ENCODE data around the gene PAX6.

GRCh38 chr11:31779374-31779791 is 31.7 kb downstream of the PAX6 start:
- TF ChIP-seq POLR2A (IDR thresholded peaks at IDR 0.05) = no peak
- TF ChIP-seq CTCF (IDR thresholded peaks at IDR 0.05) = no peak

Data from testis (tissue), 2 donors.